ENCODE measurements around the gene ARFIP2.

DNA sequence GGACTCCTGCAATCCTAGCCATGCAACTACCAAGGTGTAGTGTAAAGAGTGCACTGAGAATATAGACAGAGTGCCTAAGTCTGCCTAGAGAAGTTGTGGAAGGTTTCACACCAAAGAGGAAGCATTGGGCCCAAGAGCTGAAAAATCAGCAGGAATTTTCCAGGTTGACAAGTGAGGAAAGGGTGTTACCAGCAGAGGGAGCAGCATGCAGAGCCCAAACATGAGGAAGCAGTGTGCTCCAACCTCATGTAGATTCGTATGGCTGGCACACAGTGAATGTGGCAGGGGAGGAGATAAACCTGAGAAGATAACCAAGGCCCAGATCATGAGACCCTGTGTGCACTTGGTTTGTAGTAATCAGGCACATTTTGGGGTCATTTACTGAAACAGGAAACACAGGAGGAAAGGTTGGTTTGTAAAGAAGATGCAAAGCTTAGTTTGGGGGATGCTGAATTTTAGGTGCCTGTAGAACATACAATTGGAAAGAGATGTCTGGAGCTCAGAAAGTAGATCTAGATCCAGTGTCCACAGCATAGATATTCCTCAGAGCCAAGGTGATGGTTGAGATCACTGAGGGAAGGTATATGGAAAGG is 42.1 kb downstream of the ARFIP2 start:
- TF ChIP-seq SIN3A (IDR thresholded peaks at IDR 0.05; ENCODE audit: borderline replicate concordance, low read depth, low read length) (no peak), EZH2phosphoT487 (IDR thresholded peaks at IDR 0.05; ENCODE audit: borderline replicate concordance, low read depth) (no peak), NFIC (IDR thresholded peaks at IDR 0.05; ENCODE audit: borderline replicate concordance) (no peak), MXI1 (IDR thresholded peaks at IDR 0.05; ENCODE audit: low read depth, low read length) (peak; percentile 53; the same call in 1 of the 2 replicates), MAX (IDR thresholded peaks at IDR 0.05; ENCODE audit: low read depth) (peak; percentile 25; the same call in 1 of the 2 replicates)
- TF ChIP-seq, protein P1, sequence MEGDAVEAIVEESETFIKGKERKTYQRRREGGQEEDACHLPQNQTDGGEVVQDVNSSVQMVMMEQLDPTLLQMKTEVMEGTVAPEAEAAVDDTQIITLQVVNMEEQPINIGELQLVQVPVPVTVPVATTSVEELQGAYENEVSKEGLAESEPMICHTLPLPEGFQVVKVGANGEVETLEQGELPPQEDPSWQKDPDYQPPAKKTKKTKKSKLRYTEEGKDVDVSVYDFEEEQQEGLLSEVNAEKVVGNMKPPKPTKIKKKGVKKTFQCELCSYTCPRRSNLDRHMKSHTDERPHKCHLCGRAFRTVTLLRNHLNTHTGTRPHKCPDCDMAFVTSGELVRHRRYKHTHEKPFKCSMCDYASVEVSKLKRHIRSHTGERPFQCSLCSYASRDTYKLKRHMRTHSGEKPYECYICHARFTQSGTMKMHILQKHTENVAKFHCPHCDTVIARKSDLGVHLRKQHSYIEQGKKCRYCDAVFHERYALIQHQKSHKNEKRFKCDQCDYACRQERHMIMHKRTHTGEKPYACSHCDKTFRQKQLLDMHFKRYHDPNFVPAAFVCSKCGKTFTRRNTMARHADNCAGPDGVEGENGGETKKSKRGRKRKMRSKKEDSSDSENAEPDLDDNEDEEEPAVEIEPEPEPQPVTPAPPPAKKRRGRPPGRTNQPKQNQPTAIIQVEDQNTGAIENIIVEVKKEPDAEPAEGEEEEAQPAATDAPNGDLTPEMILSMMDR (IDR thresholded peaks at IDR 0.05): peak; percentile 65
- TF ChIP-seq, protein P2, sequence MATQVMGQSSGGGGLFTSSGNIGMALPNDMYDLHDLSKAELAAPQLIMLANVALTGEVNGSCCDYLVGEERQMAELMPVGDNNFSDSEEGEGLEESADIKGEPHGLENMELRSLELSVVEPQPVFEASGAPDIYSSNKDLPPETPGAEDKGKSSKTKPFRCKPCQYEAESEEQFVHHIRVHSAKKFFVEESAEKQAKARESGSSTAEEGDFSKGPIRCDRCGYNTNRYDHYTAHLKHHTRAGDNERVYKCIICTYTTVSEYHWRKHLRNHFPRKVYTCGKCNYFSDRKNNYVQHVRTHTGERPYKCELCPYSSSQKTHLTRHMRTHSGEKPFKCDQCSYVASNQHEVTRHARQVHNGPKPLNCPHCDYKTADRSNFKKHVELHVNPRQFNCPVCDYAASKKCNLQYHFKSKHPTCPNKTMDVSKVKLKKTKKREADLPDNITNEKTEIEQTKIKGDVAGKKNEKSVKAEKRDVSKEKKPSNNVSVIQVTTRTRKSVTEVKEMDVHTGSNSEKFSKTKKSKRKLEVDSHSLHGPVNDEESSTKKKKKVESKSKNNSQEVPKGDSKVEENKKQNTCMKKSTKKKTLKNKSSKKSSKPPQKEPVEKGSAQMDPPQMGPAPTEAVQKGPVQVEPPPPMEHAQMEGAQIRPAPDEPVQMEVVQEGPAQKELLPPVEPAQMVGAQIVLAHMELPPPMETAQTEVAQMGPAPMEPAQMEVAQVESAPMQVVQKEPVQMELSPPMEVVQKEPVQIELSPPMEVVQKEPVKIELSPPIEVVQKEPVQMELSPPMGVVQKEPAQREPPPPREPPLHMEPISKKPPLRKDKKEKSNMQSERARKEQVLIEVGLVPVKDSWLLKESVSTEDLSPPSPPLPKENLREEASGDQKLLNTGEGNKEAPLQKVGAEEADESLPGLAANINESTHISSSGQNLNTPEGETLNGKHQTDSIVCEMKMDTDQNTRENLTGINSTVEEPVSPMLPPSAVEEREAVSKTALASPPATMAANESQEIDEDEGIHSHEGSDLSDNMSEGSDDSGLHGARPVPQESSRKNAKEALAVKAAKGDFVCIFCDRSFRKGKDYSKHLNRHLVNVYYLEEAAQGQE (IDR thresholded peaks at IDR 0.05; ENCODE audit: low read depth, low read length): no peak
